ENCODE results near the gene YWHAQ.

GRCh38 chr2:9595746-9596145, 35.1 kb downstream of the YWHAQ start:
- TF ChIP-seq CTCF (IDR thresholded peaks at IDR 0.05) (no peak), EP300 (IDR thresholded peaks at IDR 0.05) (no peak)
